Coronary artery (tissue), 2 donors: Measurements from ENCODE around the gene GMDS.
"Not testable (repeated sequence)": the region's sequence is repeated elsewhere in the genome, so short reads cannot be mapped to it uniquely, and the experiment has no call there.

Experiments used
- DNase-seq: peaks from one replicate; pipeline ENCODE4 v3.0.0-alpha.2; 2017; ENCODE audit warnings: low spot score
- H3K27ac ChIP-seq, 2 donors: fragments of 200-600 bp; sonication (generic); one replicate each; pipeline ENCODE4 v1.5.1; 2016 to 2019
- H3K4me3 ChIP-seq: fragments of 200-600 bp; sonication (generic); 2 replicates; pipeline ENCODE4 v1.5.1; 2016; ENCODE audit warnings: mild to moderate bottlenecking, moderate library complexity
- CTCF ChIP-seq: fragments of 200-600 bp; sonication (generic); IDR thresholded peaks from one replicate; pipeline ENCODE4 v1.5.1; 2019; ENCODE audit warnings: antibody characterized with exemption

The GMDS gene

GRCh38 chr6:1853761-1854160, 391.6 kb downstream of the GMDS start:
- H3K4me3 ChIP-seq: no peak overlapping the region
- no peak for DNase-seq
- TF ChIP-seq CTCF: no peak
- H3K27ac ChIP-seq: no peak overlapping the region

GRCh38 chr6:1851681-1852456, 393.5 kb downstream of the GMDS start:
- no peak for TF ChIP-seq CTCF
- DNase-seq: no peak

DNA sequence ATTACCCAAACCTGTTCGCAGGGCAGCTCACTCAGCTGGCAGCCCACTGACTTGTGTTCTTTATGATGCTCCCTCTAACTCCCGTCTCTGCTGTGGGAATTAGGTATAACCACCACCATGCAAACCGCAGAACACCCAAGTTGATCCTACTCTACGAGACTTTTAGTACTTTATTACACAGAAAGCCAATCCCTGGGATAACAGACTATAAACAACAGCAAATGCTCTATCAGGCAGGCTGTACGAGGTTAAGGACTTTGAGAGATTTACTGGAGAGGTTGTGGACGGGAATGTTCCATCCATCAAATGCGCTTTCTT, 394.6 kb downstream of the GMDS start:
- no peak for TF ChIP-seq CTCF
- Histone ChIP-seq H3K4me3 (no peak overlapping the region), H3K27ac (no peak overlapping the region)
- DNase-seq: no peak

More at GRCh38 chr6:1851681-1852456, 393.5 kb downstream of the GMDS start:
- Histone ChIP-seq H3K27ac (no peak overlapping the region), H3K4me3 (no peak overlapping the region)

DNA sequence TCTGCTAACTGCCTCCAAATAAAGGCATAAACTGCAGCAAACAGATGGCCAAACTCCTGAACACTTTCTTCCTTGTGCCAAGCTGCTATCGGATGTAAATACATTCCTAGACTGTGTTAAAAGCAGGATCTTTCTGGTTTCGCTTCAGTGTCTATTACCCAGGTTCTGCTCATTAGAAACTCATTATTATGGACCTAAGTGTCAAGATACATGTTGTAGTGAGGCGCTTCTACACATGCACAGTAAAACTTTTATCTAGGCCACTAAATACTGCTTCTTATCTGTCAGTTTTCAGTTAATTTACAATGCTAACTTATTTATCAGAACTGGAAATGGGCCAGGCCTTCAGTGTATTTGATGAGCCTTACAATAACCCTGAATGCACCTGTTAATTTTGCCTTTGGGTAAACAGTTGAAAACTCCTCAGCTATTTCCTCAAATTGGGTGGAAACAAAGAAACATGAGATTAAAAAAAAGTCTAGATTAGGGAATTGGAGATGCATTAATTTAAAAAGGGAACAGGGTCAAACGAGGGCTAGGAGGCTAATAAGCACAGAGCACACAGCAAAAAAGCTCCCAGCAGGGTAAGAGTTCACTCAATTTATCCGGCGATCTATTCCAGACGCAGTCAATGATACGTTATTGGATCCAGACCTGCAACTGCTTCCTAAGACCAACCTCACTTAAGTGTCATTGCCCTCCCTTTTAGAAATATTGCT, 395.1 kb downstream of the GMDS start:
- no peak overlapping the region for H3K4me3 ChIP-seq
- H3K27ac ChIP-seq: no peak overlapping the region
- no peak for TF ChIP-seq CTCF
- DNase-seq: no peak

DNA sequence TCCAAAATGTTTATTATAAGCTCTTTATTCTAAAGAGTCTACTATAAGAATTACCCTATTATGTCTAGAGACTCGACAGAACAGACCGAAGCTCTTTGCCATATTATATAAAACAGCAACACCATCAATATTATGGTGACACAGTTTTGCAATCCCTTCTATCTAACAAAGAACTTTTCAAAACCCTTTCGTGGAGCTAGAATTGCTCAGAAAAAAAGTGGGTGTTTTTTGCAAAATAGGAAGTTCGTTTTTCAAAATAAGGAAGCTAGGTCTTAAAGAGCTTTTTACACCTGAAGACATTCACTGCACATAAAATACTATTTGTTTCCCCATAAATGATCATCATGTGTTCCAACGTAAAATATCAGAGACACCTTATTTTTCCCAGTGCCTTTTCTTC, 395.7 kb downstream of the GMDS start:
- Histone ChIP-seq H3K27ac (no peak overlapping the region), H3K4me3 (no peak overlapping the region)
- no peak for DNase-seq
- TF ChIP-seq CTCF: no peak

DNA sequence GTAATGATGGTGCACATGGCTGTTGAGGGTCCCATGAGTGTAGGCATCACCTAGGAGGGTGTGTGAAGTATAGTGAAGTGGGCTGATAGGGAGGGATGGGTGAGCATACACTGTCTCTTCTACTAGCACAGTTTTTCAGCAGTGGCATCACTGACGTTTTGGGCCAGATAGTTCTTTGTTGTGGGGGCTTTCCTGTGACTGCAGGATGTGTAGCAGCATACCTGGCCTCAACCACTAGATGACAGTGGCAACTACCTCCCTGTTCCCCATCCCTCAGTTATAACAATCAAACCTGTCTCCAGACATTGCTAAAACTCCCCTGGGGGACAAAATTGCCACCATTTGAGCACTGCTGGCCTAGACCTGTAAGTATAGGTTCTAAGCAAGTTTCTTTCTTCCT, 396.7 kb downstream of the GMDS start:
- H3K4me3 ChIP-seq: no peak overlapping the region
- DNase-seq: no peak
- H3K27ac ChIP-seq: no peak overlapping the region
- no peak for TF ChIP-seq CTCF

DNA sequence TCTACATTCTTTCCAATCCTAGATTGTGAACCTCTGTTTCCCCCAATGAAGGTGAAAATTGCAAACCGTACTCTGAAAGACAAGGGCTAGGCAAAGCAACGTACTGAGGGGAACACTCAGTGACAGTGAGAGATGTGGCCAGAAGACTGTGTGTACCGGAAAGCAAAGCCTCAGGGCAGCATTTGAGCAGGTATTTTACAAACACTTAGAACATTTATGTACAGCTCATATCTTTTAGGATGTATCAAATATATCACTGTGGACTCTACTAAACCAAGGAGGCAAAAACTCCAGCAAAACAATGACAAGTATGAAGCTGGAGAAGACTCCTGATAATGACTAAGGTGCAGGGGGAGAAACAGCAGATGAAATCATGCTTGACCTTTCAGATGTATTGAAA, 398.8 kb downstream of the GMDS start:
- Histone ChIP-seq H3K4me3 (no peak overlapping the region), H3K27ac (no peak overlapping the region)
- TF ChIP-seq CTCF: no peak
- no peak for DNase-seq

- H3K4me3 ChIP-seq, H3K27ac ChIP-seq, DNase-seq: not testable (repeated sequence)
Measured at GRCh38 chr6:1845543-1845942, 399.9 kb downstream of the GMDS start.
